ENCODE measurements around the gene SIPA1L3. TPM values are rescaled to one million over a fixed set of nuclear protein-coding genes. Genes with fewer than 3 reads are reported as not detected.

SIPA1L3 gene
- total and polyA plus RNA-seq, 9 of the 15 experiments (the other 6 are each of a cell fraction or from before 2014, with no cell fraction given) = 0.01 to 6.1 (median 2.5) TPM

DNA sequence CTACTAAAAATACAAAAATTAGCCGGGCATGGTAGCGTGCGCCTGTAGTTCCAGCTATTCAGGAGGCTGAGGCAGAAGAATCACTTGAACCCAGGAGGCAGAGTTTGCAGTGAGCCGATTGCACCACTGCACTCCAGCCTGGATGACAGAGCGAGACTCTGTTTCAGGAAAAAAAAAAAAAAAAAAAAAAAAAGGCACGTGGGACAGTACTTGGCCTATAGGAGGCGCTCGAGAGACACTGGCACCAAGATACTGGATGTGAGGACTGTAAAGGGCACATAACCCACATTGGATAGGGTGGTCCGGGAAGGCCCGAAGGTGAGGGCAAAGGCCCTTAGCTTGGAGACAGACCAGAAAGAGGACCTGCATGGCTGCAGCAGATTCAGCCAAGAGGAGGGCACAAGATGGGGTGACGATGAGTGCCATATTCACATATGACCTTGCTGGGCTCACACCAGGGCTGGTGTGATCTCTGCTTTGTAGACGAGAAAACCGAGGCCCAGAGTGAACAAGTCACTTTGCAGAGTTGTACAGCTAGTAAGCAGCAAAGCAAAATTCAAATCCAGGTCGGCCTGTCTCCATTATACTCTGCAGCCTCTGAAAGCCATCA lies 227.6 kb downstream of the SIPA1L3 start (continued):
- TF ChIP-seq, protein P1, sequence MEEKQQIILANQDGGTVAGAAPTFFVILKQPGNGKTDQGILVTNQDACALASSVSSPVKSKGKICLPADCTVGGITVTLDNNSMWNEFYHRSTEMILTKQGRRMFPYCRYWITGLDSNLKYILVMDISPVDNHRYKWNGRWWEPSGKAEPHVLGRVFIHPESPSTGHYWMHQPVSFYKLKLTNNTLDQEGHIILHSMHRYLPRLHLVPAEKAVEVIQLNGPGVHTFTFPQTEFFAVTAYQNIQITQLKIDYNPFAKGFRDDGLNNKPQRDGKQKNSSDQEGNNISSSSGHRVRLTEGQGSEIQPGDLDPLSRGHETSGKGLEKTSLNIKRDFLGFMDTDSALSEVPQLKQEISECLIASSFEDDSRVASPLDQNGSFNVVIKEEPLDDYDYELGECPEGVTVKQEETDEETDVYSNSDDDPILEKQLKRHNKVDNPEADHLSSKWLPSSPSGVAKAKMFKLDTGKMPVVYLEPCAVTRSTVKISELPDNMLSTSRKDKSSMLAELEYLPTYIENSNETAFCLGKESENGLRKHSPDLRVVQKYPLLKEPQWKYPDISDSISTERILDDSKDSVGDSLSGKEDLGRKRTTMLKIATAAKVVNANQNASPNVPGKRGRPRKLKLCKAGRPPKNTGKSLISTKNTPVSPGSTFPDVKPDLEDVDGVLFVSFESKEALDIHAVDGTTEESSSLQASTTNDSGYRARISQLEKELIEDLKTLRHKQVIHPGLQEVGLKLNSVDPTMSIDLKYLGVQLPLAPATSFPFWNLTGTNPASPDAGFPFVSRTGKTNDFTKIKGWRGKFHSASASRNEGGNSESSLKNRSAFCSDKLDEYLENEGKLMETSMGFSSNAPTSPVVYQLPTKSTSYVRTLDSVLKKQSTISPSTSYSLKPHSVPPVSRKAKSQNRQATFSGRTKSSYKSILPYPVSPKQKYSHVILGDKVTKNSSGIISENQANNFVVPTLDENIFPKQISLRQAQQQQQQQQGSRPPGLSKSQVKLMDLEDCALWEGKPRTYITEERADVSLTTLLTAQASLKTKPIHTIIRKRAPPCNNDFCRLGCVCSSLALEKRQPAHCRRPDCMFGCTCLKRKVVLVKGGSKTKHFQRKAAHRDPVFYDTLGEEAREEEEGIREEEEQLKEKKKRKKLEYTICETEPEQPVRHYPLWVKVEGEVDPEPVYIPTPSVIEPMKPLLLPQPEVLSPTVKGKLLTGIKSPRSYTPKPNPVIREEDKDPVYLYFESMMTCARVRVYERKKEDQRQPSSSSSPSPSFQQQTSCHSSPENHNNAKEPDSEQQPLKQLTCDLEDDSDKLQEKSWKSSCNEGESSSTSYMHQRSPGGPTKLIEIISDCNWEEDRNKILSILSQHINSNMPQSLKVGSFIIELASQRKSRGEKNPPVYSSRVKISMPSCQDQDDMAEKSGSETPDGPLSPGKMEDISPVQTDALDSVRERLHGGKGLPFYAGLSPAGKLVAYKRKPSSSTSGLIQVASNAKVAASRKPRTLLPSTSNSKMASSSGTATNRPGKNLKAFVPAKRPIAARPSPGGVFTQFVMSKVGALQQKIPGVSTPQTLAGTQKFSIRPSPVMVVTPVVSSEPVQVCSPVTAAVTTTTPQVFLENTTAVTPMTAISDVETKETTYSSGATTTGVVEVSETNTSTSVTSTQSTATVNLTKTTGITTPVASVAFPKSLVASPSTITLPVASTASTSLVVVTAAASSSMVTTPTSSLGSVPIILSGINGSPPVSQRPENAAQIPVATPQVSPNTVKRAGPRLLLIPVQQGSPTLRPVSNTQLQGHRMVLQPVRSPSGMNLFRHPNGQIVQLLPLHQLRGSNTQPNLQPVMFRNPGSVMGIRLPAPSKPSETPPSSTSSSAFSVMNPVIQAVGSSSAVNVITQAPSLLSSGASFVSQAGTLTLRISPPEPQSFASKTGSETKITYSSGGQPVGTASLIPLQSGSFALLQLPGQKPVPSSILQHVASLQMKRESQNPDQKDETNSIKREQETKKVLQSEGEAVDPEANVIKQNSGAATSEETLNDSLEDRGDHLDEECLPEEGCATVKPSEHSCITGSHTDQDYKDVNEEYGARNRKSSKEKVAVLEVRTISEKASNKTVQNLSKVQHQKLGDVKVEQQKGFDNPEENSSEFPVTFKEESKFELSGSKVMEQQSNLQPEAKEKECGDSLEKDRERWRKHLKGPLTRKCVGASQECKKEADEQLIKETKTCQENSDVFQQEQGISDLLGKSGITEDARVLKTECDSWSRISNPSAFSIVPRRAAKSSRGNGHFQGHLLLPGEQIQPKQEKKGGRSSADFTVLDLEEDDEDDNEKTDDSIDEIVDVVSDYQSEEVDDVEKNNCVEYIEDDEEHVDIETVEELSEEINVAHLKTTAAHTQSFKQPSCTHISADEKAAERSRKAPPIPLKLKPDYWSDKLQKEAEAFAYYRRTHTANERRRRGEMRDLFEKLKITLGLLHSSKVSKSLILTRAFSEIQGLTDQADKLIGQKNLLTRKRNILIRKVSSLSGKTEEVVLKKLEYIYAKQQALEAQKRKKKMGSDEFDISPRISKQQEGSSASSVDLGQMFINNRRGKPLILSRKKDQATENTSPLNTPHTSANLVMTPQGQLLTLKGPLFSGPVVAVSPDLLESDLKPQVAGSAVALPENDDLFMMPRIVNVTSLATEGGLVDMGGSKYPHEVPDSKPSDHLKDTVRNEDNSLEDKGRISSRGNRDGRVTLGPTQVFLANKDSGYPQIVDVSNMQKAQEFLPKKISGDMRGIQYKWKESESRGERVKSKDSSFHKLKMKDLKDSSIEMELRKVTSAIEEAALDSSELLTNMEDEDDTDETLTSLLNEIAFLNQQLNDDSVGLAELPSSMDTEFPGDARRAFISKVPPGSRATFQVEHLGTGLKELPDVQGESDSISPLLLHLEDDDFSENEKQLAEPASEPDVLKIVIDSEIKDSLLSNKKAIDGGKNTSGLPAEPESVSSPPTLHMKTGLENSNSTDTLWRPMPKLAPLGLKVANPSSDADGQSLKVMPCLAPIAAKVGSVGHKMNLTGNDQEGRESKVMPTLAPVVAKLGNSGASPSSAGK (IDR thresholded peaks at IDR 0.05) = peak; percentile 43
- TF ChIP-seq, protein P2, sequence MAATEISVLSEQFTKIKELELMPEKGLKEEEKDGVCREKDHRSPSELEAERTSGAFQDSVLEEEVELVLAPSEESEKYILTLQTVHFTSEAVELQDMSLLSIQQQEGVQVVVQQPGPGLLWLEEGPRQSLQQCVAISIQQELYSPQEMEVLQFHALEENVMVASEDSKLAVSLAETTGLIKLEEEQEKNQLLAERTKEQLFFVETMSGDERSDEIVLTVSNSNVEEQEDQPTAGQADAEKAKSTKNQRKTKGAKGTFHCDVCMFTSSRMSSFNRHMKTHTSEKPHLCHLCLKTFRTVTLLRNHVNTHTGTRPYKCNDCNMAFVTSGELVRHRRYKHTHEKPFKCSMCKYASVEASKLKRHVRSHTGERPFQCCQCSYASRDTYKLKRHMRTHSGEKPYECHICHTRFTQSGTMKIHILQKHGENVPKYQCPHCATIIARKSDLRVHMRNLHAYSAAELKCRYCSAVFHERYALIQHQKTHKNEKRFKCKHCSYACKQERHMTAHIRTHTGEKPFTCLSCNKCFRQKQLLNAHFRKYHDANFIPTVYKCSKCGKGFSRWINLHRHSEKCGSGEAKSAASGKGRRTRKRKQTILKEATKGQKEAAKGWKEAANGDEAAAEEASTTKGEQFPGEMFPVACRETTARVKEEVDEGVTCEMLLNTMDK (IDR thresholded peaks at IDR 0.05; ENCODE audit: borderline replicate concordance, insufficient read depth, low read depth, low read length, poor library complexity, severe bottlenecking) = no peak
- no peak for TF ChIP-seq ATF2 (CRISPR knock-in tag; IDR thresholded peaks at IDR 0.05)
- 0 out of 2 replicates have a peak, but pooled peaks have one; percentile 11 for TF ChIP-seq BCOR (IDR thresholded peaks at IDR 0.05)
- TF ChIP-seq ETV1 (tag; conservative IDR thresholded peaks at IDR 0.05; ENCODE audit: low read depth) = no peak
- TF ChIP-seq JUND (IDR thresholded peaks at IDR 0.05; ENCODE audit: borderline replicate concordance, low read depth, low read length) = no peak
- no peak for TF ChIP-seq JUND (tag; IDR thresholded peaks at IDR 0.05; ENCODE audit: borderline replicate concordance, low read depth, low read length)
- TF ChIP-seq ZFP1 (CRISPR knock-in tag; IDR thresholded peaks at IDR 0.05) = no peak
- TF ChIP-seq HNRNPL (IDR thresholded peaks at IDR 0.05; ENCODE audit: low read depth, low read length) = no peak
- TF ChIP-seq CREM (IDR thresholded peaks at IDR 0.05; ENCODE audit: low read depth) = no peak
- TF ChIP-seq BMI1 (IDR thresholded peaks at IDR 0.05; ENCODE audit: low read length) = no peak

All from K562 (cell line).